NCI-H2196 (cell line): ENCODE measurements around the gene COX7A1.
"Not testable (repeated sequence)": the region's sequence is repeated elsewhere in the genome, so short reads cannot be mapped to it uniquely, and the experiment has no call there.

Experiments
- DNase-seq: peaks from one replicate; lab custom pipeline; 2025; ENCODE audit not compliant: unreplicated experiment; lab: John Stamatoyannopoulos, UW

COX7A1 gene

GRCh38 chr19:36142046-36142445 lies 10.2 kb downstream of the COX7A1 start:
- no peak for DNase-seq

GRCh38 chr19:36141039-36141927 lies 11.0 kb downstream of the COX7A1 start:
- DNase-seq = peak; percentile 73

GRCh38 chr19:36140304-36141038 lies 11.8 kb downstream of the COX7A1 start:
- DNase-seq = peak; percentile 78

GRCh38 chr19:36139473-36140303 lies 12.6 kb downstream of the COX7A1 start, which contains the start of gene CAPNS1:
Gene CAPNS1 (plus strand): TSS chr19:36140066. CDS start chr19:36141012, 946 bp downstream.
- peak; percentile 96 for DNase-seq

GRCh38 chr19:36139120-36139472 lies 13.2 kb downstream of the COX7A1 start:
- DNase-seq = no peak

GRCh38 chr19:36136964-36137686 lies 15.1 kb downstream of the COX7A1 start:
- DNase-seq = peak; percentile 93

- DNase-seq = not testable (repeated sequence)
Observed at GRCh38 chr19:36134867-36135266, 17.4 kb downstream of the COX7A1 start.

GRCh38 chr19:36131221-36131620 lies 21.0 kb downstream of the COX7A1 start:
- DNase-seq = not testable (repeated sequence)

GRCh38 chr19:36128392-36128736 lies 23.9 kb downstream of the COX7A1 start:
- no peak for DNase-seq

GRCh38 chr19:36125557-36125956 lies 26.7 kb downstream of the COX7A1 start:
- no peak for DNase-seq

GRCh38 chr19:36121486-36122124 lies 30.6 kb downstream of the COX7A1 start:
- no peak for DNase-seq

GRCh38 chr19:36120984-36121358 lies 31.3 kb downstream of the COX7A1 start:
- no peak for DNase-seq

GRCh38 chr19:36120092-36120983 lies 31.9 kb downstream of the COX7A1 start:
- no peak for DNase-seq

GRCh38 chr19:36116344-36116637 lies 36.0 kb downstream of the COX7A1 start:
- no peak for DNase-seq

GRCh38 chr19:36115453-36116343 lies 36.5 kb downstream of the COX7A1 start, which contains the start of gene TBCB:
Gene TBCB (plus strand): TSS chr19:36115468. CDS start chr19:36115561, 93 bp downstream.
- DNase-seq = peak; percentile 75

- DNase-seq = peak; percentile 99
Observed at GRCh38 chr19:36114721-36115452, 37.4 kb downstream of the COX7A1 start, which contains the start of gene POLR2I. Gene POLR2I (minus strand): TSS chr19:36114875. CDS start chr19:36114856, 19 bp downstream.

GRCh38 chr19:36113894-36114720 lies 38.1 kb downstream of the COX7A1 start:
- no peak for DNase-seq
